Measurements from ENCODE around the gene OR4D9. TPM values are rescaled to one million over a fixed set of nuclear protein-coding genes. Genes with fewer than 3 reads are reported as not detected.

The OR4D9 gene
- total and polyA plus RNA-seq, 2 of the 8 experiments (the other 6 are each of a cell fraction or from before 2014, with no cell fraction given) = not detected

GRCh38 chr11:59503276-59503675 is 8.1 kb upstream of the OR4D9 start, which contains the start of gene OR4D11:
OR4D11 (plus strand) TSS chr11:59503576; CDS start chr11:59503576, 0 bp downstream.
- Histone ChIP-seq H3K79me2 (ENCODE audit: control insufficient read depth in 1 of 2, insufficient read depth in 2 of 2, low read length in 2 of 2) (no peaks in the 10 kb centered on the region), H4K20me1 (replicated peaks in 1 of 2; ENCODE audit: control insufficient read depth in 1 of 2, insufficient read depth in 2 of 2, low read length in 2 of 2) (no peaks in the 10 kb centered on the region), H2BK120ac (replicated peaks; ENCODE audit: low read depth, low read length) (no peak within 1 kb of the TSS), H4K8ac (ENCODE audit: extremely low read depth, insufficient read depth, low read length) (no peak within 1 kb of the TSS), H3K14ac (ENCODE audit: insufficient read length) (no peak within 1 kb of the TSS), H3K4me1 (replicated peaks in 1 of 4; ENCODE audit: control insufficient read depth in 3 of 4, insufficient read depth in 4 of 4, low read length in 3 of 4) (no peaks in the 10 kb centered on the region), H3K18ac (ENCODE audit: extremely low read depth, low read length) (no peak within 1 kb of the TSS), H3K56ac (replicated peaks; ENCODE audit: insufficient read length, low read depth, low read length) (no peak within 1 kb of the TSS), H3K36me3 (ENCODE audit: control insufficient read depth in 2 of 4, insufficient read depth in 4 of 4, low read length in 3 of 4) (no peaks in the 10 kb centered on the region), H3K27ac (ENCODE audit: low read depth, low read length) (no peak within 1 kb of the TSS), H3K4me2 (ENCODE audit: insufficient read depth in 1 of 2, low read depth in 2 of 2, low read length in 2 of 2) (no peak within 1 kb of the TSS), H2BK5ac (ENCODE audit: low read depth, low read length) (no peak within 1 kb of the TSS), H2BK15ac (ENCODE audit: low read length) (no peak within 1 kb of the TSS), H3K4ac (replicated peaks; ENCODE audit: insufficient read length, low read depth, low read length) (no peak within 1 kb of the TSS), H3K79me1 (ENCODE audit: low read depth, low read length) (no peaks in the 10 kb centered on the region), H2BK20ac (ENCODE audit: low read length) (no peak within 1 kb of the TSS), H4K5ac (ENCODE audit: insufficient read length, low read depth, low read length) (no peak within 1 kb of the TSS), H2AFZ (ENCODE audit: low read length) (no peak within 1 kb of the TSS), H3K9ac (replicated peaks in 1 of 4; ENCODE audit: extremely low read depth in 1 of 4, low read depth in 3 of 4, low read length in 3 of 4) (no peak within 1 kb of the TSS), H3K23ac (ENCODE audit: insufficient read length) (no peak within 1 kb of the TSS), H2AK5ac (ENCODE audit: low read depth, low read length) (no peak within 1 kb of the TSS), H3K23me2 (ENCODE audit: low read depth, low read length) (no peaks in the 10 kb centered on the region; the same call in 1 of the 2 replicates), H2BK12ac (ENCODE audit: low read depth, low read length) (no peak within 1 kb of the TSS), H3K27me3 (replicated peaks in 1 of 4; ENCODE audit: control insufficient read depth in 3 of 4, extremely low read depth in 1 of 4, insufficient read depth in 3 of 4, low read length in 3 of 4) (no peaks in the 10 kb centered on the region), H3K9me3 (ENCODE audit: insufficient read depth in 2 of 2, low read depth in 1 of 2, low read length in 1 of 2) (no peaks in the 10 kb centered on the region), H4K91ac (replicated peaks; ENCODE audit: insufficient read length, low read length) (no peak within 1 kb of the TSS), H3K4me3 (ENCODE audit: extremely low read depth in 1 of 4, insufficient read depth in 2 of 4, low read depth in 3 of 4, low read length in 4 of 4) (no peak within 1 kb of the TSS)
- ChIA-PET CTCF (ENCODE audit: partially characterized antibody) (interaction anchor here (0.7 kb wide), 2 partner anchors 39 to 723 kb away, joined by 3 read pairs; no protein-coding TSS in a partner anchor), POLR2A (ENCODE audit: partially characterized antibody) (no interaction called here)
- TF ChIP-seq TAF7 (optimal IDR thresholded peaks at IDR 0.05; ENCODE audit: borderline replicate concordance, low read depth, low read length) (no peak), KDM4A (IDR thresholded peaks at IDR 0.05; ENCODE audit: low read depth, low read length, severe bottlenecking) (no peak)
- DNase-seq (ENCODE audit: low read depth in 1 of 2, low spot score in 2 of 2) (no peak), FAIRE-seq (no peak)

Data from H1 (cell line).